Esophagus muscularis mucosa (tissue), 4 donors: Measurements from ENCODE around the gene MSI2. TPM values are rescaled to one million over a fixed set of nuclear protein-coding genes. Genes with fewer than 3 reads are reported as not detected.

Experiments used
- DNase-seq: peaks from one replicate; pipeline ENCODE4 v3.0.0-alpha.2; 2017; ENCODE audit errors: extremely low spot score
- H3K27ac ChIP-seq, 4 donors: fragments of 200-600 bp; sonication (generic); replicated peaks in 1 of 4; 1 replicate in 3 of 4; 2 replicates in 1 of 4; pipeline ENCODE4 v1.5.1; 2016 to 2019; ENCODE audit warnings: mild to moderate bottlenecking in 1 of 4
- H3K27me3 ChIP-seq, 4 donors: fragments of 200-600 bp; sonication (generic); one replicate each; pipeline versions ENCODE4 v1.5.1 to v1.6.0; 2016 to 2019
- H3K36me3 ChIP-seq, 4 donors: fragments of 200-600 bp; sonication (generic); one replicate each; pipeline ENCODE4 v1.5.1; 2016 to 2019
- H3K4me1 ChIP-seq, 4 donors: fragments of 200-600 bp; sonication (generic); one replicate each; pipeline ENCODE4 v1.5.1; 2016 to 2019
- H3K4me3 ChIP-seq, 4 donors: fragments of 200-600 bp; sonication (generic); 1 replicate in 2 of 4; 2 replicates in 2 of 4; pipeline ENCODE4 v1.5.1; 2016 to 2019; ENCODE audit warnings: mild to moderate bottlenecking in 4 of 4, moderate library complexity in 1 of 4
- H3K9me3 ChIP-seq, 4 donors: fragments of 200-600 bp; sonication (generic); 1 replicate in 3 of 4; 2 replicates in 1 of 4; pipeline ENCODE4 v1.5.1; 2016 to 2019
- CTCF ChIP-seq, 3 experiments: fragments of 200-600 bp in 2 of 3; fragments of 450-650 bp in 1 of 3; sonication (generic) in 2 of 3; IDR thresholded peaks; one replicate each; pipeline ENCODE4 v1.5.1; 2017 to 2019; ENCODE audit warnings: antibody characterized with exemption in 3 of 3, mild to moderate bottlenecking in 2 of 3, moderate library complexity in 1 of 3
- EP300 ChIP-seq: sonication (generic); formaldehyde crosslinking; IDR thresholded peaks from one replicate; pipeline ENCODE4 v1.6.1; 2017; ENCODE audit warnings: antibody characterized with exemption
- POLR2A ChIP-seq: fragments of 450-650 bp; IDR thresholded peaks from one replicate; pipeline ENCODE4 v1.6.1; 2017; ENCODE audit warnings: antibody characterized with exemption, moderate library complexity, mild to moderate bottlenecking, low read depth
- POLR2AphosphoS5 ChIP-seq, 2 donors: sonication (generic); formaldehyde crosslinking; IDR thresholded peaks; one replicate each; pipeline ENCODE4 v1.6.1; 2017; ENCODE audit warnings: antibody characterized with exemption in 2 of 2
- WGBS: methylation state at CpG from one replicate; pipeline ENCODE4 v1.1.5; 2018; 5-methylcytosine and 5-hydroxymethylcytosine counted together
- intact Hi-C: fragments of 100-400 bp; cut with DNase I; formaldehyde crosslinking; loops from one replicate; pipeline ENCODE4 v1.15.1; 2023
- total RNA-seq, 4 donors: library from RNA; depleted of rRNA; stranded (reverse); fragments of >200 nt; gene quantifications; one replicate each; pipeline versions ENCODE4 v1.1.0 to v1.2.1, GENCODE V29; 2016

The MSI2 gene
- total RNA-seq, 4 donors from 2014 or later: 28.8 to 39.0 (median 29.6) TPM

GRCh38 chr17:57556320-57556719, 300.0 kb downstream of the MSI2 start:
- WGBS: 85% methylated on average over 5 of the region's 5 CpGs
- H3K4me1 ChIP-seq: peaks cover 22 to 45% (median 43%) of the 10 kb centered on the region in 4 donors
- intact Hi-C loops: no loop called here

GRCh38 chr17:57556977-57557376, 300.7 kb downstream of the MSI2 start:
- H3K4me1 ChIP-seq: peaks cover 19 to 42% (median 37%) of the 10 kb centered on the region in 4 donors
- H3K36me3 ChIP-seq: no peaks in the 10 kb centered on the region
- H3K27ac ChIP-seq: no peak overlapping the region
- WGBS: 97% methylated on average over 8 of the region's 8 CpGs
- intact Hi-C loops: no loop called here
- H3K9me3 ChIP-seq: no peaks in the 10 kb centered on the region
- no peak overlapping the region for H3K4me3 ChIP-seq
- TF ChIP-seq POLR2A: no peak
- TF ChIP-seq CTCF (IDR thresholded peaks at IDR 0.05): no peak
- no peaks in the 10 kb centered on the region for H3K27me3 ChIP-seq
- no peak for DNase-seq

More at GRCh38 chr17:57556320-57556719, 300.0 kb downstream of the MSI2 start:
- Histone ChIP-seq H3K27ac (no peak overlapping the region), H3K4me3 (no peak overlapping the region), H3K27me3 (no peaks in the 10 kb centered on the region), H3K9me3 (no peaks in the 10 kb centered on the region), H3K36me3 (no peaks in the 10 kb centered on the region)
- no peak for TF ChIP-seq EP300
- TF ChIP-seq POLR2AphosphoS5 (IDR thresholded peaks at IDR 0.05): no peak
- no peak for TF ChIP-seq CTCF (IDR thresholded peaks at IDR 0.05)
- TF ChIP-seq POLR2A: no peak
- no peak for DNase-seq

GRCh38 chr17:57557416-57557815, 301.1 kb downstream of the MSI2 start:
- Histone ChIP-seq H3K4me1 (peaks cover 15 to 38% (median 33%) of the 10 kb centered on the region in 4 donors), H3K9me3 (no peaks in the 10 kb centered on the region), H3K36me3 (no peaks in the 10 kb centered on the region), H3K4me3 (no peak overlapping the region), H3K27ac (no peak overlapping the region), H3K27me3 (no peaks in the 10 kb centered on the region)
- 92% methylated on average over 2 of the region's 4 CpGs for WGBS
- intact Hi-C loops: no loop called here
- DNase-seq: no peak
- TF ChIP-seq POLR2AphosphoS5 (IDR thresholded peaks at IDR 0.05): no peak

- H3K9me3 ChIP-seq: no peaks in the 10 kb centered on the region
- no peaks in the 10 kb centered on the region for H3K36me3 ChIP-seq
- no peaks in the 10 kb centered on the region for H3K27me3 ChIP-seq
- no peak for DNase-seq
- H3K4me1 ChIP-seq: peaks cover 15 to 31% (median 26%) of the 10 kb centered on the region in 4 donors
- intact Hi-C loops: no loop called here
- H3K27ac ChIP-seq: no peak overlapping the region
- no peak for TF ChIP-seq CTCF (IDR thresholded peaks at IDR 0.05)
- TF ChIP-seq POLR2A: no peak
- TF ChIP-seq POLR2AphosphoS5 (IDR thresholded peaks at IDR 0.05): no peak
- TF ChIP-seq EP300: no peak
- WGBS: 48% methylated on average over 22 of the region's 22 CpGs
- no peak overlapping the region for H3K4me3 ChIP-seq
Observed at GRCh38 chr17:57557834-57558681, 301.7 kb downstream of the MSI2 start.

GRCh38 chr17:57559226-57559625, 302.9 kb downstream of the MSI2 start:
- intact Hi-C loops: no loop called here
- DNase-seq: no peak
- no peaks in the 10 kb centered on the region for H3K27me3 ChIP-seq
- peaks cover 10 to 20% (median 15%) of the 10 kb centered on the region in 4 donors for H3K4me1 ChIP-seq
- no peak overlapping the region for H3K4me3 ChIP-seq
- no peaks in the 10 kb centered on the region for H3K36me3 ChIP-seq
- WGBS: 90% methylated on average over 7 of the region's 7 CpGs
- TF ChIP-seq CTCF (IDR thresholded peaks at IDR 0.05) (no peak), EP300 (no peak), POLR2A (no peak), POLR2AphosphoS5 (IDR thresholded peaks at IDR 0.05) (no peak)
- no peaks in the 10 kb centered on the region for H3K9me3 ChIP-seq
- no peak overlapping the region for H3K27ac ChIP-seq
